Fibroblast of villous mesenchyme (primary cell): ENCODE measurements around the gene RUBCNL. TPM values are rescaled to one million over a fixed set of nuclear protein-coding genes. Genes with fewer than 3 reads are reported as not detected.

Source experiments
- DNase-seq: peaks from one replicate; pipeline ENCODE4 v3.0.0-alpha.2; 2010; ENCODE audit warnings: low read depth
- H3K4me3 ChIP-seq: 2 replicates; pipeline ENCODE4 v1.5.1; 2011; ENCODE audit warnings: low read depth, mild to moderate bottlenecking, low read length
- CTCF ChIP-seq: IDR thresholded peaks from 2 replicates; pipeline ENCODE4 v1.5.1; 2012; ENCODE audit warnings: low read depth, mild to moderate bottlenecking, low read length; ENCODE audit not compliant: insufficient read depth
- total RNA-seq: library from RNA; depleted of rRNA; stranded (reverse); fragments of >200 nt; gene quantifications from 2 replicates; pipeline ENCODE4 v1.2.3, GENCODE V29; 2012

The RUBCNL gene
- total RNA-seq, 1 donor = 0.43 TPM

GRCh38 chr13:46350003-46350402 is 37.0 kb downstream of the RUBCNL start:
- TF ChIP-seq CTCF = no peak
- H3K4me3 ChIP-seq = no peak overlapping the region
- DNase-seq = no peak

- no peak for TF ChIP-seq CTCF
- DNase-seq = no peak
- H3K4me3 ChIP-seq = no peak overlapping the region
Measured at GRCh38 chr13:46348961-46349360, 38.1 kb downstream of the RUBCNL start.

- no peak for DNase-seq
- no peak overlapping the region for H3K4me3 ChIP-seq
- TF ChIP-seq CTCF = no peak
Measured at GRCh38 chr13:46347277-46347676, 39.8 kb downstream of the RUBCNL start.

GRCh38 chr13:46345866-46346265 is 41.2 kb downstream of the RUBCNL start:
- TF ChIP-seq CTCF = no peak
- no peak overlapping the region for H3K4me3 ChIP-seq

GRCh38 chr13:46345398-46345797 is 41.7 kb downstream of the RUBCNL start:
- no peak for DNase-seq
- H3K4me3 ChIP-seq = no peak overlapping the region
- TF ChIP-seq CTCF = no peak

More at GRCh38 chr13:46345866-46346265, 41.2 kb downstream of the RUBCNL start:
- DNase-seq = no peak

- H3K4me3 ChIP-seq = no peak overlapping the region
- no peak for DNase-seq
- no peak for TF ChIP-seq CTCF
Measured at GRCh38 chr13:46343279-46343994, 43.6 kb downstream of the RUBCNL start.

- TF ChIP-seq CTCF = no peak
- DNase-seq = no peak
Measured at GRCh38 chr13:46342538-46342937, 44.5 kb downstream of the RUBCNL start.

More at GRCh38 chr13:46342538-46342937, 44.5 kb downstream of the RUBCNL start:
- no peak overlapping the region for H3K4me3 ChIP-seq
